ENCODE measurements around the gene ARHGAP25. TPM values are rescaled to one million over a fixed set of nuclear protein-coding genes. Genes with fewer than 3 reads are reported as not detected.

Gene ARHGAP25
- total and polyA plus RNA-seq, 12 donors, result 2.6 to 17.3 (median 5.2) TPM

DNA sequence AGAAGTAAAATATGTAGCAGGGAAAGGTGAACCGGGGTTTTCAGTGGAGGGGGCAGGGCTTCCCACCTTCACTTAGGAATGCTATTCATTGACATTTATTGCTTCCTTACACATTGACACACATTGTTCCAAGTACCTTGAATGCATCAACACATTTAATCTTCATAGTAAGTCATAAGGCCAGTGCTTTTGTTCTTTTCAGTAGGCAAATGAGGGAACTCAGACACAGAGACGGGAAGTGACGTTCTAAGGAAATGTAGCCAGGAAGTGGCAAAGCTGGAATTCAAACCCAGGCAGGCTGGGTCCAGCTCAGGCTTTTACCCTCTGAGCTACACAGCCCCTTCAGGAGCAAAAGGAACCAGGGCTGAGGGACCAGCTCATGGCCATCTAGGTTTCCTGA is 115.9 kb downstream of the ARHGAP25 start:
- H3K4me3 ChIP-seq, result no peak overlapping the region
- 72 to 77% methylated on average over 3 of the region's 3 CpGs for WGBS, 2 donors
- intact Hi-C loops (cut with DNase I), result no loop called here
- TF ChIP-seq, protein P1, sequence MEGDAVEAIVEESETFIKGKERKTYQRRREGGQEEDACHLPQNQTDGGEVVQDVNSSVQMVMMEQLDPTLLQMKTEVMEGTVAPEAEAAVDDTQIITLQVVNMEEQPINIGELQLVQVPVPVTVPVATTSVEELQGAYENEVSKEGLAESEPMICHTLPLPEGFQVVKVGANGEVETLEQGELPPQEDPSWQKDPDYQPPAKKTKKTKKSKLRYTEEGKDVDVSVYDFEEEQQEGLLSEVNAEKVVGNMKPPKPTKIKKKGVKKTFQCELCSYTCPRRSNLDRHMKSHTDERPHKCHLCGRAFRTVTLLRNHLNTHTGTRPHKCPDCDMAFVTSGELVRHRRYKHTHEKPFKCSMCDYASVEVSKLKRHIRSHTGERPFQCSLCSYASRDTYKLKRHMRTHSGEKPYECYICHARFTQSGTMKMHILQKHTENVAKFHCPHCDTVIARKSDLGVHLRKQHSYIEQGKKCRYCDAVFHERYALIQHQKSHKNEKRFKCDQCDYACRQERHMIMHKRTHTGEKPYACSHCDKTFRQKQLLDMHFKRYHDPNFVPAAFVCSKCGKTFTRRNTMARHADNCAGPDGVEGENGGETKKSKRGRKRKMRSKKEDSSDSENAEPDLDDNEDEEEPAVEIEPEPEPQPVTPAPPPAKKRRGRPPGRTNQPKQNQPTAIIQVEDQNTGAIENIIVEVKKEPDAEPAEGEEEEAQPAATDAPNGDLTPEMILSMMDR (IDR thresholded peaks at IDR 0.05), result no peak
- H3K27me3 ChIP-seq, result peaks cover 0 to 83% (median 4%) of the 10 kb centered on the region in 7 donors
- H3K4me1 ChIP-seq, result peaks cover 0 to 13% (median 0%) of the 10 kb centered on the region in 9 donors
- H3K27ac ChIP-seq, result no peak overlapping the region
- H3K36me3 ChIP-seq, result no peaks in the 10 kb centered on the region
- DNase-seq (no peak), ATAC-seq (no peak)
- no peaks in the 10 kb centered on the region for H3K9me3 ChIP-seq

DNA sequence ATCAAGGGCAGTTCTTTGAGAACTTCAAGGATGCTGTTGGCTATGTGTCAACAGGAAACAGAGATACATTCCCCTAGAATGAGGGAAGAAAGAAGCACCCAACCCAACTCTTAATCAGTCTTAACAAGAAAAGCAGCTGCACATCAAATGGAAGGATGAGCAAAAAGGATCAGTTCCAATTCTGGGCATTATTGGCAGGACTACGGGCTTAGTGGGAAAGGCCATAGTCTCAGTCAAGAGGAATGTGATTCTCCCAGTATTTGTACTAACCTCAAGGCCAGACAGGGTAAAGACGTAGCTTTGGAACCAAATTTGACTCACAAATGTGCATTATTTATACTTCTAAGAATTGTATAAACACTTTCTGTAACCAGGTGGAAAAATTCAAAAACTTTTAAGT is 118.4 kb downstream of the ARHGAP25 start:
- WGBS, 2 donors, result 77 to 83% methylated on average over 2 of the region's 2 CpGs
- DNase-seq, result no peak
- peaks cover 0 to 84% (median 8%) of the 10 kb centered on the region in 7 donors for H3K27me3 ChIP-seq
- no peak overlapping the region for H3K4me3 ChIP-seq
- H3K36me3 ChIP-seq, result no peaks in the 10 kb centered on the region
- ATAC-seq, result no peak
- intact Hi-C loops (cut with DNase I), result no loop called here
- peaks cover 0 to 13% (median 0%) of the 10 kb centered on the region in 9 donors for H3K4me1 ChIP-seq
- H3K27ac ChIP-seq, result no peak overlapping the region
- H3K9me3 ChIP-seq, result no peaks in the 10 kb centered on the region
- TF ChIP-seq, protein P1 (IDR thresholded peaks at IDR 0.05), result no peak

DNA sequence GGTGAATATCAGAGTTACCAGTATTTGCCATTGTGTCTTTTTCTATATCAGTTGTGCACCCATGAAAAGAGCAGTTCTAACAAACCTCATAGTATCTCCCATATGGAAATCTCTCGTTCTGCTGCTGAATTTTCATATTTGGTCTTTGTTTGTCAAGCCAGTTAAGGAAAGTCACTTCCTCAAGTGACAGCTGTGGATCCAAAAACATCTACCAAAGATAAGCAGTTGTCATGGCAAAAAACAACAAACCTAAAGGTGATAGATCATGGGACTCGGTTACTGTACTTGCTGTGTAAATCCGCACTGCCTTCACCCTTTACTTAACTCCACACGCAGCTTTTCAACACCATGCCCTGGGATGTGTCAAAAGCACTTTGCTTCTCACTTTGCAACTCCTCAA is 119.3 kb downstream of the ARHGAP25 start:
- Histone ChIP-seq H3K27ac (no peak overlapping the region), H3K27me3 (peaks cover 0 to 84% (median 11%) of the 10 kb centered on the region in 7 donors), H3K36me3 (no peaks in the 10 kb centered on the region), H3K4me3 (no peak overlapping the region), H3K9me3 (no peaks in the 10 kb centered on the region), H3K4me1 (peaks cover 0 to 22% (median 0%) of the 10 kb centered on the region in 9 donors)
- intact Hi-C loops (cut with DNase I), result no loop called here
- TF ChIP-seq, protein P1 (IDR thresholded peaks at IDR 0.05), result no peak
- peak in 2 of 8 donors; percentile 65 to 79 for ATAC-seq
- WGBS, 2 donors, result 25 to 41% methylated on average over 4 of the region's 4 CpGs
- DNase-seq, result no peak

DNA sequence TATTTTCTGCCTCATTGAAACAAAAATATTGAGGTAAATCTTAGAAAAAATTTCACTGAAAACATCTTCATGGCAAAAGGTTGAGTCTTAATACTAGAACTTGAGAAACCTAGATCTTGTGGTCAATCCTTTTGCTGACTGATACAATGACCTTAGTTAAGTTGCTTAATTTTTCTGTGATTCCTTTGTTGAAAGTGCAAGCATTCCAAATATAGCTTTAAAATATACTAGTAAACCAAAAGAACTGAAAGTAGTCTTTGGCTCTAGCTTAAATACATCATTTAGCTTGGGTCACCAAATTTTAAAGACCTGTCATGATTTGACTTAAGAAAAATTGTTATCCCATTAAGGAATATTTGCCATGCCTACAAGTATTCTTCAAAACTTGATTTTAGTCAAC is 119.9 kb downstream of the ARHGAP25 start:
- TF ChIP-seq, protein P1 (IDR thresholded peaks at IDR 0.05), result no peak
- intact Hi-C loops (cut with DNase I), result no loop called here
- Histone ChIP-seq H3K4me3 (no peak overlapping the region), H3K27ac (no peak overlapping the region), H3K4me1 (peaks cover 0 to 28% (median 0%) of the 10 kb centered on the region in 9 donors), H3K9me3 (no peaks in the 10 kb centered on the region), H3K36me3 (no peaks in the 10 kb centered on the region), H3K27me3 (peaks cover 0 to 83% (median 12%) of the 10 kb centered on the region in 7 donors)
- DNase-seq, result no peak
- ATAC-seq, result no peak
